Body of pancreas (tissue), 4 donors: ENCODE measurements around the gene SCGB1D1.

ENCODE experiments used
- CTCF ChIP-seq, 7 experiments: fragments of 450-650 bp in 4 of 7; fragments of 200-600 bp in 3 of 7; sonication (generic) in 3 of 7; IDR thresholded peaks; one replicate each; pipeline ENCODE4 v1.5.1; 2016 to 2019; ENCODE audit warnings: antibody characterized with exemption in 7 of 7
- POLR2A ChIP-seq, 3 donors: fragments of 450-650 bp; IDR thresholded peaks; one replicate each; pipeline ENCODE4 v1.6.1; 2016; ENCODE audit warnings: antibody characterized with exemption in 3 of 3, mild to moderate bottlenecking in 2 of 3

- no peak for TF ChIP-seq POLR2A (IDR thresholded peaks at IDR 0.05)
- TF ChIP-seq CTCF (IDR thresholded peaks at IDR 0.05) = no peak
Measured at GRCh38 chr11:62157603-62158002, 32.4 kb upstream of the SCGB1D1 start.
